Mesothelial cell of epicardium (in vitro differentiated cells): Measurements from ENCODE around the gene BMPER. TPM values are rescaled to one million over a fixed set of nuclear protein-coding genes. Genes with fewer than 3 reads are reported as not detected.

Experiments used
- DNase-seq, 2 experiments: peaks; one replicate each; pipeline ENCODE4 v3.0.0; 2021; ENCODE audit warnings: low spot score in 2 of 2; ENCODE audit not compliant: unreplicated experiment in 2 of 2
- H3K27ac Mint-ChIP-seq: 2 replicates; pipeline ENCODE4 v1.8.0; 2021; ENCODE audit warnings: mixed read lengths
- H3K27me3 Mint-ChIP-seq: 2 replicates; pipeline ENCODE4 v1.8.0; 2021; ENCODE audit warnings: low read depth, mixed read lengths
- H3K36me3 Mint-ChIP-seq: 2 replicates; pipeline ENCODE4 v1.8.0; 2021; ENCODE audit warnings: mixed read lengths
- H3K4me1 Mint-ChIP-seq: 2 replicates; pipeline ENCODE4 v1.8.0; 2021; ENCODE audit warnings: mixed read lengths
- H3K4me3 Mint-ChIP-seq: 2 replicates; pipeline ENCODE4 v1.8.0; 2021; ENCODE audit warnings: mild to moderate bottlenecking, moderate library complexity, mixed read lengths
- H3K9me3 Mint-ChIP-seq: 2 replicates; pipeline ENCODE4 v1.8.0; 2021; ENCODE audit warnings: mixed read lengths
- CTCF ChIP-seq: fragments of 200-600 bp; sonication (generic); IDR thresholded peaks from one replicate; pipeline ENCODE4 v1.5.0; 2021; ENCODE audit warnings: antibody characterized with exemption; ENCODE audit not compliant: unreplicated experiment
- total RNA-seq: library from RNA; stranded (reverse); gene quantifications from 3 replicates; pipeline ENCODE4 v1.2.1, GENCODE V29; 2021

Gene BMPER
- total RNA-seq, 1 donor from 2014 or later = 1.7 TPM

DNA sequence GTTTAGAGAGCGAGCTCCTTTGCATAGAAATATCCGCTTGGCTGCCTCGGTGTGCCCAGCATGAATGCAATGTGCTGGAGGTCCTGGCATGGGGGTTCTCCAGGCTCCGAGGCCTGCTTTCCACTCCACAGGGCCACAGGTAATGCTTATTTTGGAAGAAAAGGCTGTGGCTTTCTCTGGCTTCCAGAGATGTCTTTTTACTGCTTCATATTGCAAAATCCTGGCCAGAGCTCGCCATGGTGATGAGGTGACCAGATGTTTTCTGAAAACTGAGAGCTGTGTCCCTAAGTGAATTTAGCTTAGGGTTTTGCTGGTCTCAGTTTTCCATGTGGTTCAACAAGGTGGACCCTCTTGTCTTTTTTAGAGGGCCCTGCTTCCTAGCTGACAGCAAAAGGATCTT is 65.2 kb downstream of the BMPER start:
- no peaks in the 10 kb centered on the region for H3K9me3 Mint-ChIP-seq

GRCh38 chr7:33971106-33971505 is 65.8 kb downstream of the BMPER start:
- no peaks in the 10 kb centered on the region for H3K36me3 Mint-ChIP-seq
- no peak for DNase-seq
- H3K27me3 Mint-ChIP-seq = no peaks in the 10 kb centered on the region
- no peaks in the 10 kb centered on the region for H3K9me3 Mint-ChIP-seq
- no peak overlapping the region for H3K4me3 Mint-ChIP-seq
- no peak for TF ChIP-seq CTCF
- no peak overlapping the region for H3K27ac Mint-ChIP-seq
- H3K4me1 Mint-ChIP-seq = no peaks in the 10 kb centered on the region

More for the DNA sequence above, 65.2 kb downstream of the BMPER start:
- Mint-ChIP-seq H3K4me1 (no peaks in the 10 kb centered on the region), H3K27me3 (no peaks in the 10 kb centered on the region), H3K27ac (no peak overlapping the region), H3K36me3 (no peaks in the 10 kb centered on the region), H3K4me3 (no peak overlapping the region)
- no peak for DNase-seq
- no peak for TF ChIP-seq CTCF

DNA sequence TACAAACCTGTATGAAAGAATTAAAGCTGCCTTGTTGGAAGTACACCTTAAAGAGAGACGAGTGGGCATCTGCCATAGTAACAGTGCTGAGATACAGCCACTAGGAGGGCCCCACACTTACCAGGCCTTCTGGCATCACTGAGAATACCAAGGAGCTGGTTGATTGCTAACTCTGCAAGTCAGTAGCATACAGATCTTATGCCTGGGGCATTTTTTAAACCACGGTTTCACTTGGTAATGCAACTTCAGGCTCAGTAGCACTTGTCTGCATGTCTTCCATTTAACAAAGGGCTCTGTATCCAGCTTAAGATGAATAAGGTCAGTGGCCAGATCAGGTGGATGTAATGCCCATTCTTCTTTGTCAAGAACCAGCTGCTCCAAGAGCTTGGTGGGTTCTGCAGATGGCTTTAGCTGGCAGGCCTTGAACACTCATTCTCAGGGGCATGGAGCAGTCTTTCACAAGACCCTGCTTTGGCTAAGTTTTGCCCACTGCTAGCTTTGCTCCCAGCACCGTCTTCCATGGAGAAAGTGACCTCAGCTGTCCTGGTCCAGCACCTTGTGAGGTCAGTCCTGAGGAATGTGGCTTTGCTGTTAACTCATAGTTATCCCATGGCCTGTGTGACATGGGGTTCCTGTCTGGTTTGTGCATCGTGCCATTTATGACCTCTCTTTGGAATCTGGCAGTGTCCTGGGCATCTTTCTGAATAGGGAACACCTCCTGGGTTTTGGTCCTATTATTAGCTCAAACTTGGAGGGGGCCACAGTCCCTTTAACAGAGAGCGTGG is 68.1 kb downstream of the BMPER start:
- DNase-seq = no peak
- H3K36me3 Mint-ChIP-seq = no peaks in the 10 kb centered on the region
- no peak overlapping the region for H3K27ac Mint-ChIP-seq
- H3K4me3 Mint-ChIP-seq = no peak overlapping the region
- H3K9me3 Mint-ChIP-seq = no peaks in the 10 kb centered on the region
- no peak for TF ChIP-seq CTCF
- H3K4me1 Mint-ChIP-seq = no peaks in the 10 kb centered on the region
- no peaks in the 10 kb centered on the region for H3K27me3 Mint-ChIP-seq

- DNase-seq = no peak
- H3K27ac Mint-ChIP-seq = no peak overlapping the region
Observed at GRCh38 chr7:33979300-33979806, 74.0 kb downstream of the BMPER start.

DNA sequence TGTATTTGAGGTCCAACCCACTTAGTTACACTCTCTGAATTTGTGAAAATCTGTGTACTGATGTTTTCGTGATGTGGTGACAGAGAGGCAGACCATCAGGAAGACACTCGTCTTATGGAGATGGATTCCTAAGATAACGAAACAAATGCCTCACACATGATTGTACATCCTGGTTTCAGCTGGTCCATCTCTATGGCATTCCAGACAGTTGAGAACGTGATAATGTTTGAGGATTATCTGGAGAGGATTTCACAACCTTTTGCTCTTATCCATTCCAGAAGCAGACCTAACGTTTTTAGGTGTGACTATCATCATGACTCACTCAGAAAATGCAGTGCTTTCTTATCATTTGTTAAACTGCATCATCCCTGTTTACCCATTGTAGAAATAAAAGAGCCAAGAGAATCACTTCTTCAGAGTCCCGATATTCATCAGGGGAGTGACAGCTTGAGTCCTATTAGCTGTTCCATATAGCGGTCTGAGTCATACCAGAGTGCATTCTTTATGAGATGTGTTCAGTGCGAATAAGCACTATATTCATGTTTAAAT is 74.5 kb downstream of the BMPER start:
- Mint-ChIP-seq H3K4me1 (peaks cover 2% of the 10 kb centered on the region), H3K9me3 (no peaks in the 10 kb centered on the region), H3K4me3 (no peak overlapping the region), H3K36me3 (no peaks in the 10 kb centered on the region), H3K27me3 (no peaks in the 10 kb centered on the region), H3K27ac (no peak overlapping the region)
- TF ChIP-seq CTCF = no peak
- DNase-seq = no peak

More at GRCh38 chr7:33979300-33979806, 74.0 kb downstream of the BMPER start:
- no peak for TF ChIP-seq CTCF
- Mint-ChIP-seq H3K4me1 (peaks cover under 1% of the 10 kb centered on the region), H3K9me3 (no peaks in the 10 kb centered on the region), H3K4me3 (no peak overlapping the region), H3K36me3 (no peaks in the 10 kb centered on the region), H3K27me3 (no peaks in the 10 kb centered on the region)
